COLO829 (cell line): ENCODE data around the gene ALX4.

ENCODE experiments used
- DNase-seq: peaks from one replicate; pipeline ENCODE4 v3.0.0; 2012; ENCODE audit warnings: low spot score

Gene ALX4

GRCh38 chr11:44300844-44301563, 8.9 kb downstream of the ALX4 start:
- DNase-seq = no peak

- no peak for DNase-seq
Observed at GRCh38 chr11:44298862-44299261, 11.1 kb downstream of the ALX4 start.

GRCh38 chr11:44290208-44290607, 19.7 kb downstream of the ALX4 start:
- no peak for DNase-seq

DNA sequence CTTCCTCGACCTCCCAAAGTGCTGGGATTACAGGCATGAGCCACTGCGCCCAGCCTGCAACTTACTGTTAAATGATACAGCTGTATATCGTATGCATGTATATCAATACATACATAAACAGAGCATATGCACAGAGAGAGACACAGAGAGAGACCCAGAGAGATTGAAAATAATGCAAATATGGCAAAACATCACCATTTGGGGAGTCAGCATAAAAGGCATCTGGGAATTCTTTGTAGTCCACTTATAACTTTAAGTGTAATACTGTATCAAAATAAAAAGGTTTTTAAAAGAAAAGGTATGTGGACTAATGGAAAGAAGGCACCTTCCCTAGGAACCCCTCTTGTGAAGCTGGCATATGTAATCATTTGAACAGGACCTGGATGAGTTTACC, 21.8 kb downstream of the ALX4 start:
- DNase-seq = no peak

DNA sequence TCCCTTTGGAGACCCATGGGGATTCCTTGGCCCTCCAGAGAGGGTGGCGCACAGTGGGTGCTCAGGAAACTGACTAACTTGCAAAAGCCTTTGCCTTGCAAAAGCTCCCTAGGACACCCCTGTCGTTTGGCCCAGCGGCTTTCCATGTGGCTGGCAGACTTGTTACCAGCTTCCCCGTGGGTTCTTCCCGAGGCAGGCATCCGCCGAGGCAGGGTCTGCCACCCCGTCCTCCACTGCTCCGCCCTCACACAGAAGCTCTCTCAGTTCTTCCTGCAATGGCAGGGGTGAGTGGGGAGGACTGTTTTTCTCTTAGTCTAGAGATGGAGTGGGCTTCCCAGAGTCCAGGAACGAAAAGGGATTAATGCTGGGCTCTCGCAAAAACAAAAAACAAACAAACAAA, 23.0 kb downstream of the ALX4 start:
- no peak for DNase-seq

DNA sequence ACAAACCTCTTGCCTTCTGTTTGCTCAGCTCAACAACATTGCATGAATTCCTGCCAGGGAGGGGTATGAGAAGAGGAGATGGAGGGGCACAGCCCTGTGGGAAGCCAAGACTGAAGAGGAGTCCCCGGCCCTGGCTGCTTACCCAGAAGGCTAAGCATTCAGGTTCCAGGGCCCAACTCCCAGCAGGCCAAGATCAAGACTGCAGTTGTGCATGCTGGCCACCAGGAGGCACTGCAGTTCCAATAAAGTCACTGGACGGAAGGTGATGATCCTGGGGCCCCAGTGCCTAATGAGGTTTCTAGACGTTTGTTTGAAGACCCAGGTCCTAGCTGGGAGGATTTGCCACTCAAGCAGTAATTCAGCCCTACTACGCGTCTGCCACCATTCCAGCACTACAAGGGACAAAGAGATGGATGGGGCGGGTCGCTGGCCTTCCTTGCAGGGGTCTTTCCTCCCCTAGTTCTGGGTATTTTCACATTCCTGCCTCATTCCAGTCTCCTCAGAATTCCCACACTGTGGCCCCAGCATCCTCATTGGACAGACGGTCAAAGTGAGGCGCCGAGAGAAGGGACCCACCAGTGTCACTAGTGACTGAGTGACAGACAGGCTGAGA, 23.6 kb downstream of the ALX4 start:
- peak; percentile 75 for DNase-seq

- no peak for DNase-seq
Observed at GRCh38 chr11:44285756-44286155, 24.2 kb downstream of the ALX4 start.

DNA sequence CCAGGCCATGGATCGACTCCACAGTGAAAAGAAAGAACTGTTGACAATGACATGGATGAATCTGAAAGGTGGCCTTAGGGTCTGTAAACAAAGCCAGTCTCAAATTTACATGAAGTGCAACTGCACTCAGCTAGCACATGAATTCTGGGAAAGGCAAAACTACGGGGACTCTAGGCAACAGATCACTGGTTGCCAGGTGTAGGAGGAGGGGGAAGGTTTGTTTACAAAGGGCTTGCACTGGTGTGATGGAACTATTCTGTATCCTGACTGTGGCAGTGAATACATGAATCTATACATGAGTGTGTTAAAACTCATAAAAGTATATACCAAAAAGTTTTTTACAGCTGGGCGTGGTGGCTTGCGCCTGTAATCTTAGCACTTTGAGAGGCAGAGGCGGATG, 27.3 kb downstream of the ALX4 start:
- DNase-seq = no peak

DNA sequence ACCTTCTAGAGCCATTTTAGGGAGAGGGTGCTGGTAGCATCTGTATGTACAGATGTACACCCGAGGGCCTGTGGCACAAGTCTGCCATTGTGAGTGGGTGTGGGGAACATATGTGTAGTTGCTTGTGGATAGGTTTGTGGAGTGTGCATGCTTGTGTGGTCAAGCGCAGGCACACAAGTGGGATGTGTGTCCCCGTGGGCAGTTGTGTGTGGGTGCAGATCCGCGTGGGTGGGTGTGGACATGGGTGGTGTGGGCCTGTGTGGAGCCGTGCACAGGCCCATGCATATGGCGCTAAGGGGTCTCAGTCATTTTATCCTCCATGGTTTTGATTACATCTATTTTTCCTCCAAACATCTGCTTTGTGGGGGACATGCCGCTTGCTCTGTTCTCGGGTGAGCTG, 28.8 kb downstream of the ALX4 start:
- no peak for DNase-seq

- DNase-seq = no peak
Observed at GRCh38 chr11:44280257-44280656, 29.7 kb downstream of the ALX4 start.

DNA sequence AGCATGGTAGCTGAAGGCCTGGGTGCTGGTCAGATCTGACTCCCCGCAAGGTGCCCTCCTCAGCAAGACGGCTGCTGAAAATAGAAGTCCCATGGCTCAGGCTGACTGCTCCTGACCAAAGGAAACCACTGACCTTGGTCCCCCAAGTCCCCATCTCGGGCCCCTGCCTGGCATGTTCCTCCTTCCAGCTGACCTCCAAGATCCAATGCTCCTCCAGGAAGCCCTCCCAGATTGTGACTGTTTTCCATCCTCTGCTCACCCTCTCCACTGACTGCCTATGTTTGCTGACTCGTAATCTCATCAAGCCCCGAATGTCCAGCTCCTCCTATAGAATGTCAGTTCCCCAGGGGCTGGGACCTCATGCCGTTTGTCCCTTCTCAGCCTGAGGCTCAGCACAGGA, 30.5 kb downstream of the ALX4 start:
- DNase-seq = no peak

DNA sequence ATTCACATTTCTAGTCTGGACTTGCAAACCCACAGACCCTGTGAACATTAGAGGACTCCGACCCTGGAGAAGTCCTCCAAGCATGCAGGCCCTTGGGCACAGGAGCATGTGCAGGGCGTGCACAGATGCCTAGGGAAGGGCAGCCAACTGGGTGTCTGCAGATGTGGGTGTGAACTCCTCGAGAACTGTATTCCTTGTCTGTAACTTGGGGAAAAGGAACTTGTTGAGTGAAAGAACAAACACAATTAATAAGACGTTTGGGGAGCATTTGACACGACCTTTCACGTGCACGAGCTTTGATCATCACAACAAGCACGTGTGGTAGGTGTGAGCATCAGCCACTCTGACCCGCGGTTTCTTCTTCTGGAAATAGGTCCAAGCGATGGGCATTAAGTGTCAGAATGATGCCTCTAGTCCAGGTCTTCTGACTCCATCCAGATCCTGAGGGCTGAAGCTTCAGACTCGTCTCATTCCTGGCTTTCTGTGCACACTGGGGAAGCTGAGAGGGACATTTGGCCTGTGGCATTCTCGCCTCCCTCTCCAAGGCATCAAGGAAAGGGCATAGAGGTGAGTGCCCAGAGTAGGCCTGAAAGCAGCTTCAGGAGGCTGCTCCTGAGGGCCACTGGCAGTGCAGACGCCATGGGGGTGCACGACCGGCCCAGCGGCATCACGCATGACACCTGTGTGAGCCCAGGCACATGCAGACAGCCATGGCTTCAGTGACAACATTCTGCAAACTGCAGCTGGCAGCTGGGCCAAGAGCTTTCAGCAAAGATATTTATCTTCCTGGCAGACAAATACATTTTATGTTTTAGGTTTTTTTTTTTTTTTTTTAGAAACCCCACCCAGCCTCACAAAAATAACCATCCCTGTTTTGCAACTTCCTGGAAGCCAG, 32.5 kb downstream of the ALX4 start:
- no peak for DNase-seq

DNA sequence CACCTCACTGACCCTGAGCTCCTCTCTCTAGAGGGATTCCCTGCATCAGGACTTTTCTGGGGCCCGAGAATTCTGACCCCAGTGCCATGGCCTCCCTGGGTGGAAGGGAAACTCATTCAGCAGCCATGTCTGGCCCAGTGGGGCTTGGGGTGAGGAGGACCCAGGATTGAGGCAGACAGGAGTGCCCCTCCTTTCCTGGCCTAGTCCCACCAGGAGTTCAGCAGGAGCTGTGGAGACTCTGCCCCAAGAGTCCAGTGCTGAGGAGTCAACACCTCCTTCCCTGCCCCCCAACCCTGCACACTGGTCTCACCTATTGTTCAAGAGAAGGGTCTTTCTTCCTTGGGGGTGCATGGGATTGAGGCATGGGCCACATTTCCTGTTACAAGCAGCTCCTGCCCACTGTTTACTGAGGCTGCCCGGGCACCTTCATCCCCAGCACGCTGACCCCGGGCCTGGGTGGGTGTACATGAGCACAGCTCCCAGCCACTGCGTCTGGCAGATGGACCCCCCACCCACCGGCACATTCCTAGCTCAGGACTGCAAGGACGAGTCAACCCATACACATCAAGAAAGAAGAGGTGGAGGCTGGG, 33.9 kb downstream of the ALX4 start:
- DNase-seq = no peak

DNA sequence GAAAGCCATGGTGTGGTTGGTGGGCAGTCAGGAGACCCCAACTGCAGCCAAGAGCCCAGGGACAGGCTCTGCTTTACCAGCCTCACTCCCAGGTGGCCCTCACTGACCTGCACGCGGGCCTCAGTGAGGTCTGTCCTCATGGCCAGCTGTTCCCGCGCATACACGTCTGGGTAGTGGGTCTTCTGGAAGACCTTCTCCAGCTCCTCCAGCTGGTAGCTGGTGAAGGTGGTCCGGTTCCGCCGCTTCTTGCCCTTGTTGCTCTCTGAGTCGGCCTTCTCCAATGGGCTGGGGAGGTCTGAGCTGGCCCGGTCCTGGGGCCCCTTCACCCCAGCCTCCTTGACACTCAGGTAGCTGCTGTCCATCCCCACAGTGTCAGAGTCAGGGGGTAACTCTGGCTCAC, 34.7 kb downstream of the ALX4 start:
- no peak for DNase-seq

DNA sequence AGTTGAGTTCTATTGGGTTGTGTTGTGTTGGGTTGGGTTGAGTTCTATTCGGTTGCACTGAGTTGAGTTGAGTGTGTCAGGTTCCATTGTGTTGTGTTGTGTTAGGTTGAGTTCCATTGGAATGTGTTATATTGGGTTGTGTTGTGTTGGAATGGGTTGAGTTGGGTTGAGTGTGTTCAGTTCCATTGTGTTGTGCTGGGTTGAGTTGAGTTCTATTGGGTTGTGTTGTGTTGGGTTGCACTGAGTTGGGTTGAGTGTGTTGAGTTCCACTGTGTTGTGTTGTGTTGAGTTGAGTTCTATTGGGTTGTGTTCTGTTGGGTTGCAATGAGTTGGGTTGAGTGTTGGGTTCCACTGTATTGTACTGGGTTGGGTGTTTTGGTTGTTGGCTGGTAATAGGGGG, 35.5 kb downstream of the ALX4 start:
- DNase-seq = no peak

GRCh38 chr11:44271286-44271685, 38.7 kb downstream of the ALX4 start:
- no peak for DNase-seq

GRCh38 chr11:44270403-44271273, 39.3 kb downstream of the ALX4 start:
- DNase-seq = no peak

- DNase-seq = no peak
Observed at GRCh38 chr11:44269369-44270351, 40.3 kb downstream of the ALX4 start.

DNA sequence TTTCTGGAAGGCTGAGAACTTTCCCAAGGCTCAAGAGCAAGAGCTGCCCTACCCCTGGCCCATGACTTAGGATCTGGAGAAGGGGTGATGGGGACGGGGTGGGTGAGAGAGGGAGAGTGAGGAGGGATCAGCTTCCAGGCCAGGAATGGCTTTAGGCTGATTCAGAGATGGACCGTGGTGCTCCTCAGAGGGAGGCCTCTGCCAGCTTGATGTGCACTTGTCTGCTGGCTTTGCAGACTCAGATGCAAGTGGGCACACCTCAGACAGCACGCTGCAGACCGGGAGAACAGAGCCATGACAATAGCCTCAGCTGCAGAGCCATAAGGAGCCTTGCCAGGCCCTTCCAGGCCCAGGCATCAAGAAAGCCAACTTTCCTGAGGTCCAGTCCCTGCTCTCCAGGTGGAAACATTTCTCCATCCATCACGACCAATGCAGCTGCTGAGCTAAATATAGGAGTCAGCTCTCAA, 41.3 kb downstream of the ALX4 start:
- no peak for DNase-seq
